Testis (tissue), 3 donors: ENCODE results near the gene C11orf21. TPM values are rescaled to one million over a fixed set of nuclear protein-coding genes. Genes with fewer than 3 reads are reported as not detected.
A peak's percentile ranks its signal among the peaks of the same experiment; 100 is the strongest.

Experiments
- DNase-seq: peaks from one replicate; pipeline ENCODE4 v3.0.0-alpha.2; 2019
- H3K27ac ChIP-seq, 2 donors: fragments of 200-600 bp; sonication (generic); one replicate each; pipeline ENCODE4 v1.5.1; 2019
- H3K27me3 ChIP-seq: fragments of 200-600 bp; sonication (generic); one replicate; pipeline ENCODE4 v1.5.1; 2019
- H3K36me3 ChIP-seq: fragments of 200-600 bp; sonication (generic); one replicate; pipeline ENCODE4 v1.5.1; 2017; ENCODE audit warnings: low read depth; ENCODE audit errors: missing control alignments
- H3K4me1 ChIP-seq: fragments of 200-600 bp; sonication (generic); one replicate; pipeline ENCODE4 v1.5.1; 2019
- H3K4me3 ChIP-seq, 2 donors: fragments of 200-600 bp; sonication (generic); one replicate each; pipeline ENCODE4 v1.5.1; 2017 to 2019
- H3K9me3 ChIP-seq: fragments of 200-600 bp; sonication (generic); one replicate; pipeline ENCODE4 v1.5.1; 2017
- POLR2A ChIP-seq: fragments of 450-650 bp; IDR thresholded peaks from one replicate; pipeline ENCODE4 v1.6.1; 2017; ENCODE audit warnings: antibody characterized with exemption, mild to moderate bottlenecking, moderate library complexity
- WGBS, 2 donors: methylation state at CpG; one replicate each; pipeline ENCODE4 v1.1.5; 2018; 5-methylcytosine and 5-hydroxymethylcytosine counted together
- intact Hi-C: fragments of 100-400 bp; cut with DNase I; formaldehyde crosslinking; loops from one replicate; pipeline ENCODE4 v1.15.1; 2023; ENCODE audit warnings: low total_unique reads
- polyA plus RNA-seq: library from polyadenylated mRNA; stranded (reverse); fragments of 350-450 nt; fragmentation: Illumina TruSeq; extraction: RNeasy Lipid Tissue Mini Kit (QIAGEN cat#74804); gene quantifications from one replicate; pipeline ENCODE4 v1.2.3, GENCODE V29; 2014; ENCODE audit warnings: low read depth, low replicate concordance; ENCODE audit not compliant: insufficient read depth
- total RNA-seq, 2 donors: library from RNA; depleted of rRNA; stranded (reverse); fragments of >200 nt; gene quantifications; one replicate each; pipeline ENCODE4 v1.2.3, GENCODE V29; 2016
- TF ChIP-seq, protein P1 (sequence below), 3 experiments: fragments of 450-650 bp in 2 of 3; fragments of 200-600 bp in 1 of 3; sonication (generic) in 1 of 3; IDR thresholded peaks; one replicate each; pipeline ENCODE4 v1.5.1; 2016 to 2019; ENCODE audit warnings: antibody characterized with exemption in 3 of 3, mild to moderate bottlenecking in 2 of 3, moderate library complexity in 1 of 3

The C11orf21 gene
- total and polyA plus RNA-seq, 3 donors from 2014 or later, result 0.12 to 0.88 (median 0.47) TPM

GRCh38 chr11:2262301-2263070 lies 39.2 kb downstream of the C11orf21 start:
- intact Hi-C loops, result no loop called here
- no peak for DNase-seq
- 87% methylated on average over 13 to 18 of the region's 18 CpGs for WGBS, 2 donors

GRCh38 chr11:2261436-2262230 lies 40.1 kb downstream of the C11orf21 start:
- H3K27me3 ChIP-seq, result no peaks in the 10 kb centered on the region
- H3K4me1 ChIP-seq, result no peaks in the 10 kb centered on the region
- H3K36me3 ChIP-seq, result no peaks in the 10 kb centered on the region
- H3K27ac ChIP-seq, result no peak overlapping the region
- H3K9me3 ChIP-seq, result no peaks in the 10 kb centered on the region
- TF ChIP-seq, protein P1, sequence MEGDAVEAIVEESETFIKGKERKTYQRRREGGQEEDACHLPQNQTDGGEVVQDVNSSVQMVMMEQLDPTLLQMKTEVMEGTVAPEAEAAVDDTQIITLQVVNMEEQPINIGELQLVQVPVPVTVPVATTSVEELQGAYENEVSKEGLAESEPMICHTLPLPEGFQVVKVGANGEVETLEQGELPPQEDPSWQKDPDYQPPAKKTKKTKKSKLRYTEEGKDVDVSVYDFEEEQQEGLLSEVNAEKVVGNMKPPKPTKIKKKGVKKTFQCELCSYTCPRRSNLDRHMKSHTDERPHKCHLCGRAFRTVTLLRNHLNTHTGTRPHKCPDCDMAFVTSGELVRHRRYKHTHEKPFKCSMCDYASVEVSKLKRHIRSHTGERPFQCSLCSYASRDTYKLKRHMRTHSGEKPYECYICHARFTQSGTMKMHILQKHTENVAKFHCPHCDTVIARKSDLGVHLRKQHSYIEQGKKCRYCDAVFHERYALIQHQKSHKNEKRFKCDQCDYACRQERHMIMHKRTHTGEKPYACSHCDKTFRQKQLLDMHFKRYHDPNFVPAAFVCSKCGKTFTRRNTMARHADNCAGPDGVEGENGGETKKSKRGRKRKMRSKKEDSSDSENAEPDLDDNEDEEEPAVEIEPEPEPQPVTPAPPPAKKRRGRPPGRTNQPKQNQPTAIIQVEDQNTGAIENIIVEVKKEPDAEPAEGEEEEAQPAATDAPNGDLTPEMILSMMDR (IDR thresholded peaks at IDR 0.05), result no peak
- TF ChIP-seq POLR2A, result no peak
- 81 to 87% methylated on average over 13 to 21 of the region's 21 CpGs for WGBS, 2 donors
- intact Hi-C loops, result no loop called here
- peak; percentile 9 for DNase-seq
- H3K4me3 ChIP-seq, result no peak overlapping the region

More at GRCh38 chr11:2262301-2263070, 39.2 kb downstream of the C11orf21 start:
- Histone ChIP-seq H3K9me3 (no peaks in the 10 kb centered on the region), H3K27ac (no peak overlapping the region), H3K4me1 (no peaks in the 10 kb centered on the region), H3K36me3 (no peaks in the 10 kb centered on the region), H3K27me3 (no peaks in the 10 kb centered on the region), H3K4me3 (no peak overlapping the region)
- TF ChIP-seq, protein P1 (IDR thresholded peaks at IDR 0.05), result no peak
- TF ChIP-seq POLR2A, result no peak

DNA sequence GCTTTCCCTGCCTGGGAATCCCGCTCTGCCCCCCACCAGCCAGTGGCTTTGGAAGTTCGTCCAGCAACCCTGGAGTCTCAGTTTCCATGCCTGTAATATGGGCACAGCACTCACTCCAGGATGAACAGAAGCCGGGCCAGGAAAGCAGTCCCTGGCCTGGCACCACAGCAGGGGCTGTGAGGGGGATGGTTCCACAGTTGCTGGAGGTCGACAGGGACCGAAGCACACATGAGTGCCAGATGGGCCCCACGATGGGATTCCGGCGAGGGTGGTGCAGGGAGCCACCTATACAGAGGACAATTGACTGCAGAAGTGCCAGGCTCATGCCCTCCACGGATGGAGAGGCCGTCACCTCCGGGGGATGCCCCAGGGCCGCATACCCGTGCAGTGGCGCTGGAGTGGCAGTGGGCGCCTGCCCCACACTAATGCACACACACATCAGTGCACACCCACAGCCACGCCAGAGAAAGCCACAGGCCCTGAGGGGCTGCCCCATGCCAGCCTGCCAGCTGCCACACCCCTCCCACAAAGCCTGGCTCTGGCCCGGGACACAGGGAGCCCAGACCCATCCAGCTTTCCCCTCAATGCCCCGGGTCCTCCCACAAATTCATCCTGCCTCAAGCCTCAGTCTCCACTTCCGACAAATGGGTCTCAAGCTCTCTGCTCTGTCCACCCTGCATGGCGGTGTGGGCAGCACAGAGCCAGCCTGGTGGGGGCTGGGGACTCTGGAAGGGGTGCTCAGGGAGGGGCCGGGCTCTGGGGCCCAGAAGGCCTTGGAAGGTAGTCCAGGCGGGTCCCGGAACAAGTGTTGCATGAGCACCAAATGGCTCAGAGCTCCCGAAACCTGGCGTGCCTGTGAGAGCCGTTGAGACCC lies 41.0 kb downstream of the C11orf21 start:
- Histone ChIP-seq H3K27ac (no peak overlapping the region), H3K4me1 (no peaks in the 10 kb centered on the region), H3K27me3 (no peaks in the 10 kb centered on the region), H3K4me3 (no peak overlapping the region), H3K36me3 (no peaks in the 10 kb centered on the region), H3K9me3 (no peaks in the 10 kb centered on the region)
- peak; percentile 11 for DNase-seq
- TF ChIP-seq, protein P1 (IDR thresholded peaks at IDR 0.05), result no peak
- no peak for TF ChIP-seq POLR2A
- 81 to 91% methylated on average over 11 to 25 of the region's 26 CpGs for WGBS, 2 donors
- intact Hi-C loops, result no loop called here

DNA sequence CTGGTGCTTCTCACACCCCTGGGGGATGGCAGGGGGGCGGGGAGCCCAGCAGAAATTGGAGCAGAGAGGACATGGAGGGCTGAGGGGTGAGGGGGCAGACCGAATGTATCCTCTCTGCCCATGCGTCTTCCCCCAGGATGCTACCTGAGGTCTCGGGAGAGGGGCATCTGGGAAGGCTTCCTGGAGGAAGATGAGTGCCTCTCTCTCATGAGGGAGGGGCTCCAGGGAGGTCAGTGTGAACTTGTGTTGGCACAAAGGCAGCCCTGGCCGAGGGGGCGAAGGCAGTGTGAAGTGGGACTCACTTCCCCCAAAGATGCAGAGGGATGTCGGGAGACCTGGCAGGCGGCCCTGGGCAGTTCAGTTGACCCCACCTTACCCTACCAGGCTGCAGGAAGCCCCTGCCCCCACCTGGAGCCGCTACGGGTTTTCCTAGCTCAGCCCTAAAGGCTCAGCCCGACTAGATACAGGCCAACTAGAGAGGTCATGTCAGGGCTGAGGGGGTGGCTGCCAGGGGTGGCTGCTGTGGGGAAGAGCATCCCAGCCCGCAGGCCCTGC lies 41.7 kb downstream of the C11orf21 start:
- no peak overlapping the region for H3K27ac ChIP-seq
- DNase-seq, result peak; percentile 10
- H3K36me3 ChIP-seq, result no peaks in the 10 kb centered on the region
- H3K4me1 ChIP-seq, result no peaks in the 10 kb centered on the region
- H3K4me3 ChIP-seq, result no peak overlapping the region
- TF ChIP-seq, protein P1 (IDR thresholded peaks at IDR 0.05), result no peak
- TF ChIP-seq POLR2A, result no peak
- intact Hi-C loops, result no loop called here
- 73 to 93% methylated on average over 5 to 12 of the region's 12 CpGs for WGBS, 2 donors
- H3K27me3 ChIP-seq, result no peaks in the 10 kb centered on the region
- H3K9me3 ChIP-seq, result no peaks in the 10 kb centered on the region
